DMS114 treated with DMSO at 0.1 percent for 48 hours (cell line): Measurements from ENCODE around the gene RCN2.

Source experiments
- DNase-seq: peaks from one replicate; lab custom pipeline; 2025; ENCODE audit not compliant: unreplicated experiment; lab: John Stamatoyannopoulos, UW

The RCN2 gene

DNA sequence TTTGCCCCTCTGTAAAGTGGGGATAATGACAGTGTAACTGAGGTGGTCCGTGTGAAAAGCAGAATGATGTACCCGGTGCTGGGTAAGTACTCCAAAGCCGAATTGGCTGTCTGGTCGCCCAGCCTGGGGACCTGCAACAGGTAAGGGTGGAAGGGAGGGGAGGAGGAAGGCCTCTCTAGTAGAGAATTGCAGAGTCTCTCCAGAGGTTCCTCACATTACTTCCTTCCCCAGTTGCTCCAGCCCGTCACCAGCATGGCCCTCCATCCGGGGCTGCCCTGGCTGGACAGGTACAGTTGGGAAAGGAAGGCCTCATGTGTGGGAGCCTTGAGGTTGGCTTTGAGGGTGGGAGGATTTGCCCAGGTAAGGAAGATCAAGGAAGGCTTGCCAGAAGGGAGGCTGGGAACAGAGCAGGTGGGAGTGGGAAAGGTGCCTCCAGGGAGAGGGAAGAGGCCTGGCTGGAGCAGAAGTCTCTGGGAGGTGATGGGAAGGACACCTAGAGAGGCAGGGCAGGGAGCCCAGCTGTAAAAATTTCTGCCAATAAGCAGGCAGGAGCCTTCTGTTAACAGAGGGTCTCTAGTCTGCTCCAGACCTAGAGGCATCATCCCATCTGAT, 61.7 kb downstream of the RCN2 start:
- DNase-seq: no peak

DNA sequence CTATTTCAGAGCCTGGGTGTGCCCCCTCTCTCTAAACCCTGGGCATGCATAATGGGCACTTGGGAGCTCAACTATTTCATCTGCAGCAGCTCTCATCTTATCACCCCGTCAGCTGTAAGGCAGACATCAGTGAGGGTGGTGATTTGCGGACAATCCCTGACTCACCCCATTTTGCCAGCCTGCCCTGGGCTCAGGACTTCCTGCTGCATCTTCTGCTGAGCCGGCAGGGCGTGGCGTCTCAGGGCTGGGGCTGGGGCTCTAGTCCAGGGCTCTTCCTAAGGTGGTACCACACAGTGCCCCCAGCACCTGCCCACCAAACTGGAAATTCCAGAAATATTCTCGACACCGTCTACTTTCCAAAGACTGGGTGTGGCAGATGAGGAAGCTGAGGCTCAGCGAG, 62.5 kb downstream of the RCN2 start:
- no peak for DNase-seq

DNA sequence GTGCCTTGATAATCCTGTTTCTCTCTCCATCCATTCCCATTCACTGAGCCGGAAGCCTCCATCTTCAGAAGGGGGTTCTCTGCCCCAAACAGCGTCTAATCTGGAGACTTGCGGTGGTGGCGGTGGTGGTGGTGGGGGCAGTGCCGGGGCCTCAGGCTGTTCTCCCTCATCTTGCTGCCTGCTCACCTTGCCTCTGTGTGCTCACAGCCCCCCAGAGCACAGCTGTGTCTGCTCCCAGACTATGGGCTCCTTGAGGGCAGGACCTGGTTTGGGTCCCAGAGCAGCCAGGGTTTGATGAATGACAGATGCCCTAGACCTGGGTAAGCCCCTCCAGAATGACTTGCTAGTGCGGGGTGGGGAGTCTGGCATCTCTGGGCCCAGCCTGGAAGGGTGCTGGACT, 62.9 kb downstream of the RCN2 start:
- no peak for DNase-seq

DNA sequence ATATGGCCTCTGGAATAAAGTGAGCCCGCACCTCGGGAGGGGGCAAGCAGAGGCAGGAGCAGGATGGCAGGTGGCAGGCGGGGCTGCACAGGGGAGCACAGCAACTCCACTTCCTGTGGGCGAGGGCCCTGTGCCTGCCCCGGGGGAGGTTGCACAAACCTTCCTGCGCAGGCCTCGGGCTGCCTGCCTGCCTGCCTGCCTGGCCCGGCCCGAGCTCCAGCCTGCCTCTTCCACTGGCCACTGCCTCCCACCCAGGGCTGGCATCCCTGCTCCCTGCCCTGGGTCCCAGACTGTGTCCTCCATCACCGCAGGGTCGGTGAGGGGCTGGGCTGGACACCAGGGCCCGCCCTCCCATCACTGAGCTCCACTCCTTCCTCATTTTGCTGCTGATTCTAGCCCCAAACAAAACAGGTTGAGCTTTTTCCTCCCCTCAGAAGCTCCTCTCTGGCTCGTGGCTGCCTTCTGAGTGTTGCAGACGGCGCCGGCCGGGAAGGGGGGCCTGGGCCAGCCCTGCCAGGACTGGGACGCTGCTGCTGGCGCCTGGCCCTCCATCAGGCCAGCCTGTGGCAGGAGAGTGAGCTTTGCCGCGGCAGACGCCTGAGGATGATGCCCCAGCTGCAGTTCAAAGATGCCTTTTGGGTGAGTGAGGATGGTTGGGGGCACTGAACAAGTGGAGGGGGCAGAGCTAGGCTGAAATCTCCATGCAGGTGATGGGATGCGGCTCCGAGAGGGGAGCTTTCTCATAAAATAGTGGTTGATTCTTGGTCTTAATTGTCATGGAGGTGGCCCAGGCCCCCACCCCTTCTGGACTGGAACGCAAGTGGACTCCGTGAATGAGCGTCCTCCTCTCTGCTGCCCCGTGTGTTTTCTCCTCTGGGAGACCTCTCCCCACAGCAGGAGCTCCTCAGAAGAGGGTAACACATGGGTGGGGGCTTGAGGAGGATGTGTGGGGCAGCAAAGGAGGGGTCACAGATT, 63.7 kb downstream of the RCN2 start, which contains the start of gene PSTPIP1:
Gene PSTPIP1 (plus strand): TSS at position 156 of the 975 bp plus-strand sequence. CDS start 448 bp downstream, at position 604.
- no peak for DNase-seq

DNA sequence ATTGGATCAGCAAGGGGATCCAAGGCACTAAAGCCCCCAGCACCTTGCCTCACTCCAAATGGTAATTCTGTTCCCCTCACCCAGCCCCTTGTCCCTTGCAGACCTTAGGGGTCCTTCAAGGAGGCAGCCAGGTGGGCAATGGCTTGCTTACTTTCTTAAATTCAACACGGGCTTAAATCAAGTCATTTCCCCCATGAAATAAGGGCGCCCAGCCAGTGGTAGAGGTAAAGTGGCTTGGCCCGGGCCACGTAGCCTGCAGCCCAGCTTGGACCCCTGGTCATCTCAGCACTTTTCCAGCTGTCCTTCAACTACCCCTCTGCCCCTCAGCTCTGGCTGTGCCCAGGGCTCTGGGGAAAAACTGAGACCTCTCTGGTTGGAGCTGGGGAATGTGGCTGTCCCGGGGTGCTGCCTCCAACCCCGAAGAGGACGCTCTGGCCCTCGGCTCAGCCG, 64.6 kb downstream of the RCN2 start:
- DNase-seq: no peak

DNA sequence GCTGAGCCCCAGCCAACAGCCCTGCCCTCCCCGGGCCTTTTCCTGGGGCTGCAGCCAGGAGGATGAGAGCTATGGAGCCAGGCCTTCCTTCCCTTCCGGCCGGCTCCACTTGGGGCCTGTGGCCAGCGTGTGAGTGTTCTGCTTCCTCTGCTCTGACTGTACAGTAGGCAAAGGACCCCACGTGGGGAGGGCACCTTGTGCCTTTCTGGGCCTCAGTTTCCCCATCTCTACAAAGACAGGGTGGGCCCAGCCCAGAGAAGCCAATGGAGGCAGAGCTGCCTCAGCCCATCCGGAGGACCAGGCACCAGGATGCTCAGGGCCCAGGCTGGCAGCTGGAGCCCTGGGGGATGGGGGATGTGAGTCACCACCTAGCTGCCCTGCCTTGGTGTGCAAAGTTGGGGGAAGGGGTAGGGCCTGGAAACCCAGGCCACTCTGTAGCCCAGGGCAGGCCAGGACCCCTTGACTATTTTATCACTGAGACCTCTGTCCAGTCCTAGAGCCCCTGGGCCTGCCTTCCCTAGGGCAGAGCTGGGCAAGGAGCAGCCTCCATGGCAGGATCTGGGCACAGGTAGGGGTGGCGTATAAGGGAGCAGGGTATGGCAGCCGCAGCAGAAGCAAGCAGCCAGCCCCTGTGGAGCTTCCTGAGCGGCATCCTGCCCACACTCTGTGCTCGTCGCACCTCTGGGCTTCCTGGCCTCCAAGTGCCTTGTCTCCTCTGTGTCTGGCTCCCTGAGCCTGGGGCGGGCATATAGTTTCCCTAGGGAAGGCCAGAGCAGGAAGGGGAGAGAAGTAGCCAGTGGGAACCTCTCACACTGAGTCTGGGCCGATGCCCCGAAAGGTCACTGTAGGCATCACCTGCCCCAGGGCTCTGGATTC, 65.2 kb downstream of the RCN2 start:
- DNase-seq: no peak

DNA sequence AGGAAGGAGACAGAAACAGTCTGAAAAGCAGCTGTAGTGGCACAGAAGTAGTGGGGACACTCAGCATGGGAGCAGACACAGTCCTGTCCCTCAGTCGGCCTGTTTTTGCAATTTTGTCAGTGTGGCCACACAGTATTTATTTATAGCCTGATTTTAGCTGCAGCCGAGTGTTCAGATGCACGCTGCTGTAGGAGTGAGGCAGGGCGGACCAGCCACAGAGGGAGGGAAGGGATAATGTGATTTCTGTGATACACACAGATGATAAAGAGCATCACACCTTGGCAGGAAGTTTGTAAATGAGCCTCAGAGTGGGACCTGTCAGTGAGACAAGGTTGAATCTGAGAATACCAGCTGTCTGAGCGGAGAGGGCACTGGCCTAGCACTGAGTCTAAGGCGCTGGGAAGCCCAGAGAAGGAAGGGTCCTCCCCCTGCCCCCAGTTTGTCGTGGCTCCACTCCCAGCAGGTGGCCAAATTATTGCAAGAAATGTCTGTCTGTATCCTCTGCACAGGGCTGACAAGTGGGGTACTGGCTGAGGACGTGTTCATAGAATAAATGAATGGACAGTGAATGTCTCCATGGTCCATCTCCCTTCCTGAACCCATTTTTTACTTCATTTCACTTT, 67.2 kb downstream of the RCN2 start:
- no peak for DNase-seq

DNA sequence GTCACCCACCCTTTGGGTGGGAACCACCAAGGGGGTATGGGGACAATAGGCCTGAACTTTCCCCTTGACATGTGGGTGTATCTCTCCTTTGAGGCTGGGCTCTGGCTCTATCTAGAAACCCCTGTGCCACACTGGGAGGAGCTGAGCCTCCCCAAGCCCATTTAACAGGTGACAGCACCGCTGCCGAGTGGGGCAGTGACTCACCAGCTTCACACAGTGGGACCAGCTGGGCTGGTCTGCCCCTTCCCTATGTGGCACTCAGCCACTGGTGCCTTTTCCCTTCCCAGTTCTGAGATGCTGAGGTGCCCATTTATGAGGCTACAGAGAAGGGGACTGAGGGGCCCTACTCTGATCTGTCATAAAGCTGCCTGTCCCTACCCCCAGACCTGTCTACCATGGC, 68.4 kb downstream of the RCN2 start:
- DNase-seq: no peak

DNA sequence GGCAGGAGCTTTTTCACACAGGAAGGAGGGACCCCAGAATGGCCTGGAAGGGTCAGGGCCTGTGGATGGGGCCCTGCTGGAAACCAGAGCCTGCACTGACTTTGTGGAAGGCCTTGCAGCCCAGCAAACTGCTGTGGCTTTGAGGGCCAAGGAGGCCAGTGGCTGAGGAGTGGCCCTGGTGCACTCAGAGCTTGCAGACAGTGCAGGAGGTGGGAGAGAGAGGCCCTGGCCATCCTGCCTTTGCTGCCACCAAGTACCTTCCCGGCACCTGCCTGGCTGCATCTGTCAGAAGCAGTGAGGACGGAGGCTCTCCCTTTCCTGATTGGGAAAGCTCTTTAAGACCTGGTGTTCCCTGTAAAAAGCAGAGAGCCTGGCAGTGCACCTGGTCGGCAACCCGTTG, 69.8 kb downstream of the RCN2 start:
- no peak for DNase-seq

DNA sequence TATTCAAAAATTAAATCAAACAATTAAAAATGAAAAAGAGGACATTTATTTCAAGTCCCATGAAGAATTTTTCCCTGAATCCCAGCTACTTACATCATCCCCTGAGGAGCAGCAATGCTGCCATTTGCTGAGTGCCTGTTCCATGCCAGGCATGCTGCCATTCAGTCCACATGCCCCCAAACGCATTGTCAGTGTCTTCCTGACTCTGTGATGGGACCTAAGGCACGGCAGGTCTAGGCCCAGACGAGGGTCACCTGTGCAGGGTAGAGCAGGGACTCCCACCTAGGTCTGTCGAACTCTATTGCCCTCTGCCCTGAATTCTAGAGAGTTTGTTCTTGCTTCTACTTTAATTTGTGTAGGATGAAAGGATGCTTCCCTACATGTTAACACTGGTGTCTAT, 70.4 kb downstream of the RCN2 start:
- no peak for DNase-seq

DNA sequence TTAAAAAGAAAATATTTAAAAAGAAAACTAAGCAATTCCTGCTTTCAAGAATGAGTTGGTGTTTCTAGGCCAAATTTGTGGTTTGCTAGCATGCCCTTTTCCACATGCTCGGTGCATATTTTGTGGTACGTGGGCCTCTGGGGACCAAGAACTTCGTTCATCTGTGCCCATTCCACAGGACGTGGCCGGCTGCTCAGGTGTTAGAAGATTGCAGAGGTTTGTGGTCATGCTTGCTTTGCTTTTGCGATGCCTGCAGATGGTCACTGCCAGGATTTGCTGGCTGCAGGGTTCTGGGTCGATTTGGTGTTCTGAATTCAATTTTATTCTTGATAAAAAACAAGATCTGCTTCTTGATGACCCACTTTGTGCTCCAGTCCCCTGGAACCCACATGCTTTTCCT, 70.9 kb downstream of the RCN2 start:
- DNase-seq: no peak

DNA sequence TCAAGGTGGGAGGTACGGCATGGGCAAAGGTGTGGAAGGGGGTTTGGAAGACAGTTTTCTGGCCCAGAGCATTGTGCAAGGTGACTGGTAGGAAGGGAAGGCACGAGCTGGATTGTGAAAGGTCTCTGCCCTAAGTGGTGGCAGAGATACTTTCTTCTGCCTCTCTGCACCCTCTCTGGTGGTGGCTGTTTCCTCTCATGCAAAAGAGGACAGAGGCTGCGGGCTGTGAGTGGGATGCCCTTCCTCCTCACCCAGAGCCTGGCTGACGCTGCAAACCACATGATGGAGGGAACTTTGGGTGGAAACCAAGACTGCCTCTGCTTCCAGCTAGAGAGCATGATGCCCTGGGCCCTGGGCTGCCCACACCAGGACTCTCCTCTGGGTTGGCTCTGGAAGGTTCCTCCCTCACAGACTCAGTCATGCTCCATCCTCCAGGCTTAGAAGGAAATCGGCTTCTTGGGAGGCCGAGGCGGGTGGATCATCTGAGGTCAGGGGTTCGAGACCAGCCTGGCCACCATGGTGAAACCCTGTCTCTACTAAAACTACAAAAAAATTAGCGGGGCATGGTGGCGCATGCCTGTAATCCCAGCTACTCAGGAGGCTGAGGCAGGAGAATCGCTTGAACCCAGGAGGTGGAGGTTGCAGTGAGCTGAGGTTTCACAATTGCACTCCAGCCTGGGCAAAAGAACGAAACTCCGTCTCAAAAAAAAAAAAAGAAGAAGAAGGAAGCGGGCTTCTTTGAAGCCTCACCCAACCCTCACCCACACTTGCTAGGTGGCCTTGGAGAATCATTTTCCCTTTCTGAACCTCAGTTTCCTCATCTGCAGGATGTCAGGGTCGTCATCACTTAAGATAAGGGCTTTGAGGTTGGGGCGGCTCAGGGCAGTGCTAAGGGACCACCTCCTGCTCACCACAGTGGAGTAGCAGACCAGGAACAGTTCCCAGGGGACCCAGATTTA, 71.7 kb downstream of the RCN2 start:
- no peak for DNase-seq
